Keratinocyte (primary cell): ENCODE results near the gene TMEM132D.

Experiments used
- CTCF ChIP-seq, 3 experiments: IDR thresholded peaks in 1 of 3; conservative IDR thresholded peaks in 1 of 3; optimal IDR thresholded peaks in 1 of 3; 2 replicates in 2 of 3; 3 replicates in 1 of 3; pipeline versions ENCODE3 to v1.5.1; 2011; ENCODE audit warnings: low read length in 3 of 3, mild to moderate bottlenecking in 3 of 3, moderate library complexity in 2 of 3, control low read depth in 1 of 3, inconsistent platforms in 1 of 3; ENCODE audit not compliant: insufficient read depth in 2 of 3; ENCODE audit errors: extremely low read depth in 1 of 3
- EZH2 ChIP-seq: IDR thresholded peaks from one replicate; pipeline ENCODE4 v1.6.1; 2012; ENCODE audit warnings: inconsistent platforms, mild to moderate bottlenecking, low read length, moderate library complexity

GRCh38 chr12:129871991-129872972, 31.5 kb downstream of the TMEM132D start:
- no peak for TF ChIP-seq CTCF (optimal IDR thresholded peaks at IDR 0.05 in 1 of 3, IDR thresholded peaks at IDR 0.05 in 1 of 3, conservative IDR thresholded peaks at IDR 0.05 in 1 of 3; ENCODE audit: extremely low read depth in 1 of 3, insufficient read depth in 2 of 3, low read length in 3 of 3)
- no peak for TF ChIP-seq EZH2
